HG03521 (cell line): ENCODE data around the gene HABP2.

Experiments
- ATAC-seq: cut with Tn5 transposase; IDR thresholded peaks from one replicate; pipeline ENCODE4 v1.9.1; 2021; ENCODE audit warnings: mild to moderate bottlenecking, moderate library complexity; ENCODE audit not compliant: unreplicated experiment

HABP2 gene

DNA sequence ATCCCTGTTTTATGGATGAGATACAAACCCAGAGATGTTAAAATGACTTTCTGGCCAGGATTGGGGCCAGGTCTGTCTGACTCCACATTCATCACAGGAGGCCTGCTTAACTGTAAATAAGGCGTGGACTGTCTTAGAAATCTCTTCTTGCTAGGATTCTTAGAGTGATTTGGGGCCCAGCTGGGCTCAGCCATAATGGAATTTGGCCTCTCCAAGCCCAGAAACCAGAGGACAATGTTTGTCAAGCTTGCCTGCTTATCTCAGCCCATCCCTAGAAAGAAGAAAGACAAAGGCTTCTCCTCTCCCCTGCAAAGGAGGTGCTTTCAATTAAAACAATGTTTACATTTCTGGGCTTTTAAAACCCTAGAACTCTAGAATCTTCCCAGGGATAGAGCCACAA is 2.9 kb downstream of the HABP2 start:
- ATAC-seq, result no peak

DNA sequence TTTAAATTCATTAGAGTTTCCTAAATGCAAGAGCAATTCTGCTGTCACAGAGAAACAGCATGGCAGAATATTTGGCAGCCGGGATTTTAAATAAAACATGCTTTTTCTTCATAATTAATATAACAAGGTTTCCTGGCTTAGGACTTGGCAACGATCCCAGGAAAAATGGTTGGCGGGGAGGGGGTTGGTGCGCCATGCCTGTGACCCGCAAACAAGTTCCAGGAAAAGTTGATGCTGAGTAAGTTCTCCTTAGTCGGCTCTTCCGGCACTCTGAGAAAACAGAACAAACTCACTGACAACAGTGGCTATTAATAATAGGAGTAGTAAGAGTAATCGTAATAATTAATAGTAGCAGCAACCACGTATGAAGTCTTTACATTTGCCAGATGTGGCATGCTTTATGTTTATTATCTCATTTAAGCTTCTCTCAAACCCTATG is 4.6 kb downstream of the HABP2 start:
- no peak for ATAC-seq

DNA sequence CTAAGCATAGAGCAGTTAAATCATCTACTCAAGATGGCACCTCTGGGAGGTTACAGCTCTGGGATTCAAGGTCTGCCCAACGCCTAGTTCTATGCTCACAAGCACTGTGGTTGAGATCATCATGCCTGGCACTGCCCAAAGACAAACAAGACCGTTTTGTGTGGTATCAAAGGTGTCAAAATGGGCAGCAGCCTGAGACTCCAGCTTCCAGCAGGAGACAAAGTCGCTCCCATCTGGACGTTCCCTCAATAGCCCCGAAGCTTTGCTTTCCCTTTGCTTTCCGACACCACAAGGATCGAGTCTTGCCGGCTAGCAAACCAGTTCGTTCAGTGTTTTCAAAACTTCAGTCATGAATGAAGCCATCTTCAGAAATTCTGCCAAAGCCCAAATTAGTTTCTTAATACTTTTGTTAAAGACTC is 5.1 kb downstream of the HABP2 start:
- ATAC-seq, result no peak

DNA sequence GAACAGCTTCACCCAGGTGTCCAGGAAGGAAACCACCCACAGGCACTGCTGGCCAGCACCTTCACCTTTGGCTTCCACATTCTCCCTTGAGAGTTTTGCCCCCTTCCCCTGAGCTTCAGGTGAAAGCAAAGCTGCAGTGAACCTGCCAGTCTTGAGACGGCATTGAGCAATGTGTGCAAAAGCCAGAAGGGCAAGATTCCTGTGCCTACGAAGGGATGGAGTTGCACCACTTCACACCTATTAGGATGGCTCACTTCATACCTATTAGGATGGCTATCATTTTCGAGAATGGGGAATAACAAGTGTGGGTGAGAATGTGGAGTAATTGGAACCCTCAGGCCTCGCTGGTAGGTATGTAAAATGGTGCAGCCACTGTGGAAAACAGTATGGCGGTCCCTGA is 7.2 kb downstream of the HABP2 start:
- no peak for ATAC-seq

DNA sequence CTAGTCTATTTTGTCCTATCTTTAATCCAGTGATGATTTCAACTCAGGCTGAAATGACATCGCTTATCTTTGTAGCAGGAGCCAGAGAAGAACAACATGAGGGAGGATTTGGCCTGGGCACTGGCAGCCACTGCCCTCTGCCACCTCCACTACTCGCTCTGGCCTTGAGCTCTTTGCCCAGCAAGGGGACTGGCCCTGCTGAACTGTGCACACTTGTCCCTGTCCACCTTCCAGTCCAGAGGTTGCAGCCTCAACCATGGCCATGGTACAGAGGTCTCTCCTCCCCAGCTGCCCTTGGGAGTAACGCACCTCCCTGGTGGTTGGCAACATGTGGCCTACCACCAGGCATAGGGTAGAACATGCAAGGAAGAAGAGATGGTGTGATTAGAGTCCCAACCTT is 8.4 kb downstream of the HABP2 start:
- no peak for ATAC-seq

DNA sequence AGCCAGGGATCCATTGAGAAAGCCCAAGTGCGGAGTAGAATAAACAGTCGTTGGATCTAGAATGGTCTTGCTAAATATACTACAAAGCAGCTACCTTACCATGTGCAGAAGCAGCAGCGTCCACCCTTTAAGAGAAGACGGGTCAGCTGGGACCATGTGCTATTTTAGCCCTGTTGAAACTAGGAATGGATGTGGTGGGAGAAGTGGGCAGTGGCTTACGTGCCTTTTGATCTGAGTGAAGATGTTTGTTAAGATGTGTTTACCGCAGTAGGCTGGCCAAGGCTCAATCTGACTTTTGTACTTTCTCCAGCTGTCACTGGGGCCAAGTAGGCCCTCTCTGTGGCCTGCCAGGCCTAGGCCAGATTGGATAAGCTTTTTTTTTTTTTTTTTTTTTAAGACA is 9.2 kb downstream of the HABP2 start:
- no peak for ATAC-seq

DNA sequence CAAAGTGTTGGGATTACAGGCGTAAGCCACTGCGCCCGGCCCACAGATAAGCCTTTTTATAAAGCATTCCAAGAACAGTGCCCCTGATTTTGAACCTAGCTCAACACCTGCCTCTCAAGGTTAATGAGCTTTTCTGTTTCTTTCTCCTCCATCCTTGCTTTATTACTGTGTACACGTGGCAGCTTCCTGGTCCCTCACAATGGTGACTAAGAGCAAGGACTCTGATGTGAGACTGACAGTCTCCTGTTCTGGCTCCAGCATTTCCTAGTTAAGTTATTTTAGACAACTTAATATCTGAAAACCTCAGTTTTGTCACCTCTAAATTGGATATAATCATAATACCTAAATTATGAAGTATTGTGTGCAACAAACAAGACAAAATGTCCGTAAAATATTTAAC is 9.9 kb downstream of the HABP2 start:
- no peak for ATAC-seq

DNA sequence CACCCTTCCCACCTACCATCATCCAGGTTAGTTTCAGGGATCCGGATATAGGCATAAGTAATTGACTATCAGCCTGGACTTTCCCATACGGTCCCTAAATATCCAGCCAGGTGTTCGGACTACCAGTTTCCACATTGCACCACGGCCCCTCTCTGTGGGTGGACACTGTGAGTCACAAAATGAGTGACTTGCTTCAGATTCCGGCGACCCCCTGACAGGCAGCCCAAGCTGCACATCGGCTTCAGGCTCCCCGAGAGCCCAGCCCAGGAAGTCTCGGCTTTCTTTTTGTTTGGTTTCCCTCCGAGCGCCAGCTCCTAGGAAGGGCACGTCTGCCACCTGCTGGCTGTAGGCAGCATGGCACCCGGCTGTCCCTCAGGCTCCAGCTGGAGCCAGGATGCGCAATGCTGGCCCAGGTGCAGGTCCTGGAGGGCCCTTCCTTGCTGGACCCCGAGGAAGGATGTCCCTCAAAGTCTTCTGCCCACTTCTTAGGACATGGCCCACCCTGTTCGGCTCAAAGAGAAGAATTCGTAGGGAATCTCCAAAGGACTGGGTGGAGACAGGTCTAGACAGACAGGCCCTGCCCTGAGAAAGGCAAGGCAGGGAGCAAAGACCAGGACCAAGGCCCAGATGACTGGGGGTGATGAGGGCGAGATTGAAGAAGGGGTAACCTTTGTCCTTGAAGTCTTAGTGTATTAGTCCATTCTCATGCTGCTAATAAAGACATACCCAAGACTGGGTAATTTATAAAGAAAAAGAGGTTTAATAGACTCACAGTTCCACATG is 10.6 kb downstream of the HABP2 start:
- ATAC-seq, result peak; percentile 97

DNA sequence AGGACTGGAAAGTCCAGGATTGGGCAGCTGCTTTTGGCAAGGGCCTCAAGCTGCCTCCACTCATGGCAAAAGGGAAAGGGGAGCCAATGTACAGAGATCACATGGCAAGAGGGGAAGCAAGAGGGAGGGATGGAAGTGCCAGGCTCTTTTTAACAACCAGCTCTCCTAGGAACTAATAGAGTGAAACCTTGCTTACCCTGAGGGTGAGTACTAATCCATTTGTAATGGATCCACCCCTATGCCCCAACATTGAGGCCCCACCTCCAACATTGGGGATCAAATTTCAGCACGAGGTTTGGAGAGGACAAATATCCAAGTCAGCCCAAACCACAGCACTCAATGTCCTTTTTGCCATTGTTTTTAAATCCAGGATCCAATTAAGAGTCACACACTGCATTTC is 12.5 kb downstream of the HABP2 start:
- ATAC-seq, result no peak

DNA sequence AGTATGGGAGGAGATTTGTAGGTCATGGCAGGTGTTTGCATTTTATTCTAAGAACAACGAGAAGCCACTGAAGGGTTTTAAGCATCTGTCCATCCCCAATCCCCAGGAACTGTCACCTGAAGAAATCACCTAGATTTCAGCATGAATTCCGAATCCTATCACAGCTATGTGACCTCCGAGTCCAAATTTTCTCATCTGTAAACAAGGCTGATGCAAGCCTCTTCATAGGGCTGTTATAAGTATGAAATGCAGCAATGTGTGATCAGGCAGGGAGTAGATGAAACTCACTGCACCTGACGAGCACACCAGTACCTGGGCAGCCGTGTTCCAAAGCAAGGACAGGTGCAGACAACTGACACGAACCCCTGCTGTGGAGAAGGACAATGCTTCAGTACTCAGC is 14.0 kb downstream of the HABP2 start:
- ATAC-seq, result no peak

DNA sequence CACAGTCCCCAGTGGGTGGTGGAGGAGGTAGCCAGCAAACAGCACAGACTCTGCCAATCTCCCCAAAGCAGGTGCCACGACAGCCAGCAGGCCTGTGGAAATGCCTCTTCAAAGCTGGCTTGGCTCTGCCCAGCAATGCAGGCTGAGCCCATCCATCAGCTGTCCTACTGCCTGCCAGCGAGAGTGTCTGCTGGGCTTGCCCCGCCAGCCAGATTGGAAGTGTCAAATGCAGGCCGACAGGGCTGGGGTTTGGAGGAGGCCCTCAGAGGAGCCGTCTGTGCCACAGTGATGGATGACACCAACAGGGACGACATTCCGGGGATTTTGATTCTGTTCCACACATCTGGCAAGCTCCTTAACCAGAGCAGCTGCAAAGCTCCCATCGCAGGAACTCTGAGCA is 16.7 kb downstream of the HABP2 start:
- ATAC-seq, result no peak

DNA sequence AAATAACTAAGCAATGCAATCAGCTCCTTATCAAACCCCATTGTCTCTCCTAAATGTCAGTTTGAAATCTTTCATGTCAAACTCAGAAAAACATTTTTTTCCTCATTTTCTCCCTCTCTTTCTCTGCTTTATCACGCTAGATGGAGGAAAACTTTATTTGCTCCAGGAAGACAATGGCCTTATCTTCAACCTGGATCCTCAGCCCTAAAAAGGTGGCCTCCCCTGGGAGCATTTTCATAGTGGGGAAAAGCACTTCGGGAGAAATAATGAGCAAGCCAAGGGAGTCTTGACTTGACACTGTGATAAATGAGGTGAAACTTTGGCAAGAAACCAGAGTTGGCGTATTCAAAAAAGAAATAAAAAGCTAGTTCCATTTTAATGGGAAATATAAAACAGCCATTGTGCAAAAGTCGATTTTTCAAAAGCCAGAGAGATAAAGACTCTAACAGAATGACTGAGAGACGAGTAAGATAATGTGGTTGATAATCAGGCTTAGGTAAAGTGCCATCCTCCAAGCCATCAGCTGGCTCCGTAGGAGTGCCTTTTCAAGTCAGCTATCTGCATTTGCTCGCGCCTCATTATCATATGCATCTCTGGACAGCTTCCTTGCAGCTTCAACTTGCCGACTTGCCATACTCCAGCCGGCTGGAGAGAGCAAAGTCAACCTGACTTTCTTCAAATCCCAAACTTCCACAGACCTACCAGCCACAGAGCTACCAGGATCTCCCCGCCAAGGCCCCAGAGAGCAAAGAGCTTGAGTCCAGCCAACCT is 19.9 kb downstream of the HABP2 start:
- ATAC-seq, result no peak

DNA sequence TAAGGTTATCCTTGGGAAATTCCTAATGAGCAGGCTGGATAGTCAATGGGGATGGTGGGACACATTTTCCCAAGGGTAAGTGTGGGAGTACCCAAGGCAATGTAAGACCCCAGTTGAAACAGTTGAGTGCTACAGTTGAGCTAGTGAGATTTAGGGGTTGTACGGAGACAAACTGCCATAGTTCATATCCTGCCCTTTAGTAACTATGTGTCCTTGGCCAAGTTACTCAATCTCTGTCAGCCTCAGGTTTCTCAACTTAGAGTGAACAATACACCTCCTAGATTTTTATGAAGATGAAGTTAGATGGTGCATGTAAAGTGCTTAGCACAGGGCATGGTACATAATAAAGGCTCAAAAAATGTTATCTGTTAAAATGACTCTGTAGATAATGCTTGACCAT is 20.5 kb downstream of the HABP2 start:
- no peak for ATAC-seq

DNA sequence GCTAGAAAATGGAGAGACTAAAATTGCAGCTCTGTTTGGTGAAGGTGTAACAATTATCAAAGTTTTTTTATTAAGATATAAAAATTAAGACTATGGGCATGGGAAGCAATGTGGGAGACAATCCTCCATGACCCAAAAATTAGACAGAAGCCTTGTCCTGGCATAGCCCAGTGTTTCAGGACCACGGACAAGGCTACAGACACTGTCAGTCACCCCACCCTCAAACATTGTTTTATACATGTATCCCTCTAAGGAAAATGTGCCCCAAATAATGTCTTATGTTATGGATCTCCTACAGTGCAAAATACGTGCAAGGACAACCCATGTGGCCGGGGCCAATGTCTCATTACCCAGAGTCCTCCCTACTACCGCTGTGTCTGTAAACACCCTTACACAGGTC is 24.0 kb downstream of the HABP2 start:
- ATAC-seq, result no peak

DNA sequence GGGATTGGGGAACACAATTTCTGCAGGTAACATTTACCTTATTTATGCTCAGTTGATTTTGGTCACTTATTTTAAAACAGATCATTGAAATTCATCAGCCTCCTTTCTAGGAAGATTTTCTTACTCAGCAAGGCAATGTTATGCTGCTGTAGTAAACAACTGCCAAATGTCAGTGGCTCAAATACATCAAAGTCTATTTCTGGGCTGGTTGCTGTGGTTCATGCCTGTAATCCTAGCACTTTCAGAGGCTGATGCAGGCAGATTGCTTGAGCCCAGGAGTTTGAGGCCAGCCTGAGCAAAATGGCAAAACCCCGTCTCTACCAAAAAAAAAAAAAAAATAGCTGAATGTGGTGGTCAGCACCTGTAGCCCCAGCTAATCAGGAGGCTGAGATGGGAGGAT is 25.9 kb downstream of the HABP2 start:
- no peak for ATAC-seq

DNA sequence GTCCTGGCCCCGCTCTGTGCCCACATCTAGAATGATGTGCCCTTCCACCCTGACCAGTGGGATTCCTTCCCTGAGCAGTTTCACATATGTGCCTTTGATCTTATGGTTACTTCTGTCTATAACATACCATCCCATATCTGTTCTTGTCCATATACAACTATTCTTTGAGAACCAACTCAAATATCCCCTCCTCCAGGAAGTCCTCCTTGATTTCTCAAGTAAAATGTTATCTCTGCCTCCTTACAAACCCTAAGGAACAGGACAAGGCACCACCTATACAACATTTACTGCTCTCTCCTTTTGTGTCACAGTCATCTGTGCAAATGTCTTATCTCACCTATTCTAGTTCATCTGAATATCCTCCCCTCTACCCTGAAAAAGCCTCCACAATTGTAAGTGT is 28.2 kb downstream of the HABP2 start:
- no peak for ATAC-seq

DNA sequence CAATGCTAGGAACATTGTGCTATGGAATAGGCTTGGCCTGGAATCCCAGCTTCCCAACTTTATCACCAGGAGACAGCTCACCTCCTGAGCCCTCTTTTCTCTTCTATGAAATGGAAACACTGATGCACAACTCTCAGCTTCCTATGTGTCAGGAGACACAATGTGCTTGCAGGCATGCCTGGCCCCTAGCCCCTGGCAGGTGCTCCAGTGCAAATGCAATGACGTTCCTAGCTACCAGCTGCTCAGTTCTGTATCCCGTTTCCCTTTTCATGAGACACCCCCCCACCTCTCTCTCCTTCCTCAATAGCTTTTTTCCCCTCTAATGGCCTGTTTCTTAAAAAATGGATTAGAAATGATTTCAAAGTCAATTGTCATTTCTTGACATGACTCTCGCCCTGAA is 30.7 kb downstream of the HABP2 start:
- ATAC-seq, result no peak

DNA sequence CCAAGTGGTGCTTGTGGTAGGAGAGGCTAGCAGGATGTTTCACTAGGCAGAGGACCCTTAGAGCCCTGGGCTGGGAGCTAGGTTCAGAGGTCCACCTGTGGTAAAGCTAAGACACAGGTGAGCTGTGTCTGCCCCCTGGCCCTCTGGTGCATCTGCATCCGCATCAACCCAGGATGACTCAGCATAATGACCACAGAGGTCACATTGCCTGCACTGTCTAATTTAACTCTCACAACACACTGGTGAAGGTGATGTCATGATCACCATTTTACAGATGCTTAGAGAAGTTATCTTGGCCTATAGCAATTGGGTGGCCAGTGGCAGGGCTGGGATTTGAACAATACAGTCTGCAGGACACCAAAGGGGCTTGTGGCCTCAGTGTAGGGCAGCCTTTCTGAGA is 33.1 kb downstream of the HABP2 start:
- ATAC-seq, result peak; percentile 72

DNA sequence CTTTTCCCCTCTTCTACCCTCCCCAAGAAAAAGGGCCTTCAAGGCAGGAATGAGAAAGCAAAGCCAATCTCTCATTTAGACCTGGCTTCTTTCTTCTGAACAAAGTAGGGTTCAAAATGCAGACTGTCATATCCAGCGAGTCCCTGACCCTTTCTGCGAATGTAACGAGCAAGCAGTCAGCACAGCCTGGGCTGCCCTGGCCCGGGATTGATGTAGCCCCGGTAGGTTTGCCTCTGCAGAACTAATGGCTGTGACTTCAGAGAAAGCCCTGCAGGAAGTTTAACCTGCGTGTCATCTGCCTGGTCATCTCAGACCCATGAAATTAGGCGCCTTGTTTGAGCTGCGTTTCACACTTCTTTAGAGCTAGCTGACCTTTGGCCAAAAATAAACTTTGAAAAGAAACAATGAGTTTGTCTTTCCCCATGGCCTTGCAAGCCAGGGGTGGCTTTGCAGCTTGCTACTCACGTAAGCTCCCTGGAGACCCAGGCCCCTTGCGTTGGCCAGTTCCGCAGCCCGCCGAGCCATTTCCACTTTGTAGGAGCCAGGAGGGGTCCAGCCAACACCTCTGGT is 36.4 kb downstream of the HABP2 start:
- no peak for ATAC-seq

DNA sequence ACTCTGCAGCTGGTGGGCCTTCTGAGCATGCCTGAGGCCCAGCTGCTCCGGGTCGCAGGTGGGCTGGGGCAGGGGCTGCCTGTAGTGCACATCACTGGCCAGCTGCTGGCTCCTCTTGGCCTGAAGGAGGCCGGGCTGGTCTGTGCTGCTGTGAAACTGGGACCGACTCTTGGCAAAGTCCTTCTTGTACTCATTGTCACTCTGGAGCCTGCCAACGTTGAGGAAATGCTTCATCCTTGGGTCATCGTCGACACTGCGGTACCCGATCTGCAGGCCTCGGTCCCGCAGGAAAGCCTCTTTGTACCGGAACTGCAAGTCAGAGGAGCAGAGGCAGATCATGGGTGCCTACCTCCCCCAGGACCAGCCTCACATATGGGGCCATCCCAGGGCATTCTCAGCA is 37.7 kb downstream of the HABP2 start:
- no peak for ATAC-seq

DNA sequence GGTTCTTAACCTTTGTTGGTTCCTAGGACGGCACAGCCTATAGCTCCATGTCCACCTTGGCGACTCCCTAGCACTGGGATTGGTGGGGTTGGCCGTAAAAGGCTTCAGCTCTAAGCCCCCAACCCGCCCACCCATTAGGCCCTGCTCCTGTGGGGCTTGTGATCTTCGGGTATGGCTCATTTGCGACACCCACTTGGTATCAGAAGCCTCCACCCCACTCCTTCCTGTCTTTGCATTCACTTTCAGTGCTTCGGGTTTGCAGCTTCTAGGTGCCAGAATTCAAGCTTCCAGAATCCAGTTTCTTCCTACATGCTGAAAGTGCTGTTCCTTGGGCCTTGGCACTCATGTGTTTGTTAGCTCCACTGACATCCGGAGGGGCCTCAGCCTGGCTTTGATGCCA is 39.5 kb downstream of the HABP2 start:
- no peak for ATAC-seq

DNA sequence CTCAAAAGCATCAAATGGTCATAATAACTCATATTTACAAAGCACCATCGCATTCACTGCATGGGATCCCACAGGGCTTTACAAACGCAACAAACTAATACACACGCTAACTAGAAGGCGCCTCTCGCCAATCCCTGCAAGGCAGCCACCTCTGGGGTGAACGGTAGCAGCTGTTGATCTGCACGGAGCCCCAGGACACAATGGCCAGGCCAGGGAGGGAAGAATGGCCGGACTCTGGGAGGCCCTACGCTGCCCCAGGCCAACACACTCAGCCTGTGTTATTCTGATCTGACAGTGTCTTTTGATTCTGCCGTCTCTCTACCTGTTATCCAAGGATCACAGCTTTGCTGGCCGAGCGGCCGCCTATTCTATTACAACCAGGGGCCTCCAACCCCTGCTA is 41.8 kb downstream of the HABP2 start:
- no peak for ATAC-seq
